Measurements from ENCODE around the gene RPL31. TPM values are rescaled to one million over a fixed set of nuclear protein-coding genes. Genes with fewer than 3 reads are reported as not detected.
A peak's percentile ranks its signal among the peaks of the same experiment; 100 is the strongest.

Gene RPL31
- total RNA-seq, 1 donor from 2014 or later, result 1,129 TPM

- H3K79me2 ChIP-seq (ENCODE audit: insufficient read depth, low read length), result no peaks in the 10 kb centered on the region
- Mint-ChIP-seq H3K36me3 (ENCODE audit: low read depth, unreplicated experiment) (peaks cover 2% of the 10 kb centered on the region), H3K4me1 (ENCODE audit: low read depth, unreplicated experiment) (no peaks in the 10 kb centered on the region), H3K4me3 (ENCODE audit: unreplicated experiment) (no peak overlapping the region), H3K27ac (ENCODE audit: unreplicated experiment) (no peak overlapping the region), H3K27me3 (ENCODE audit: low read depth, unreplicated experiment) (peaks cover 2% of the 10 kb centered on the region), H3K9me3 (ENCODE audit: unreplicated experiment) (peaks cover 2% of the 10 kb centered on the region)
- H3K4me3 ChIP-seq (ENCODE audit: insufficient read depth, low read depth, low read length), result no peak overlapping the region
- FAIRE-seq, result no peak
- no peak overlapping the region for H2AFZ ChIP-seq (ENCODE audit: low read depth, low read length)
- H3K27ac ChIP-seq (ENCODE audit: low read depth, low read length), result no peak overlapping the region
- H3K27me3 ChIP-seq (ENCODE audit: insufficient read depth, low read length), result no peaks in the 10 kb centered on the region
- H4K20me1 ChIP-seq (ENCODE audit: insufficient read depth, low read length), result no peaks in the 10 kb centered on the region
- no peaks in the 10 kb centered on the region for H3K9me3 ChIP-seq (ENCODE audit: insufficient read depth, low read depth, low read length)
- TF ChIP-seq CTCF (IDR thresholded peaks at IDR 0.05; ENCODE audit: insufficient read depth, low read depth, low read length), result no peak
- TF ChIP-seq EZH2 (IDR thresholded peaks at IDR 0.05; ENCODE audit: insufficient read depth, low read length), result no peak
- no peak for DNase-seq (ENCODE audit: low read depth)
- H3K4me2 ChIP-seq (ENCODE audit: low read length), result no peak overlapping the region
- no peaks in the 10 kb centered on the region for H3K36me3 ChIP-seq (ENCODE audit: insufficient read depth, low read length)
- H3K4me1 ChIP-seq (ENCODE audit: insufficient read depth, low read length), result no peaks in the 10 kb centered on the region
- no peak overlapping the region for H3K9ac ChIP-seq (ENCODE audit: low read length)
Observed at GRCh38 chr2:101030866-101031554, 28.9 kb downstream of the RPL31 start.

GRCh38 chr2:101032084-101032776 lies 30.1 kb downstream of the RPL31 start:
- no peak for FAIRE-seq
- Histone ChIP-seq H2AFZ (ENCODE audit: low read depth, low read length) (no peak overlapping the region), H3K36me3 (ENCODE audit: insufficient read depth, low read length) (no peaks in the 10 kb centered on the region), H3K4me3 (ENCODE audit: insufficient read depth, low read depth, low read length) (no peak overlapping the region), H3K4me2 (ENCODE audit: low read length) (no peak overlapping the region), H3K27me3 (ENCODE audit: insufficient read depth, low read length) (no peaks in the 10 kb centered on the region), H3K27ac (ENCODE audit: low read depth, low read length) (no peak overlapping the region), H3K9ac (ENCODE audit: low read length) (no peak overlapping the region), H3K4me1 (ENCODE audit: insufficient read depth, low read length) (no peaks in the 10 kb centered on the region), H4K20me1 (ENCODE audit: insufficient read depth, low read length) (no peaks in the 10 kb centered on the region), H3K79me2 (ENCODE audit: insufficient read depth, low read length) (no peaks in the 10 kb centered on the region), H3K9me3 (ENCODE audit: insufficient read depth, low read depth, low read length) (no peaks in the 10 kb centered on the region)
- Mint-ChIP-seq H3K27ac (ENCODE audit: unreplicated experiment) (no peak overlapping the region), H3K9me3 (ENCODE audit: unreplicated experiment) (peaks cover 2% of the 10 kb centered on the region), H3K36me3 (ENCODE audit: low read depth, unreplicated experiment) (peaks cover 2% of the 10 kb centered on the region), H3K4me1 (ENCODE audit: low read depth, unreplicated experiment) (no peaks in the 10 kb centered on the region), H3K4me3 (ENCODE audit: unreplicated experiment) (no peak overlapping the region), H3K27me3 (ENCODE audit: low read depth, unreplicated experiment) (peaks cover 2% of the 10 kb centered on the region)
- no peak for DNase-seq (ENCODE audit: low read depth)
- TF ChIP-seq CTCF (IDR thresholded peaks at IDR 0.05; ENCODE audit: insufficient read depth, low read depth, low read length), result no peak
- no peak for TF ChIP-seq EZH2 (IDR thresholded peaks at IDR 0.05; ENCODE audit: insufficient read depth, low read length)

- Mint-ChIP-seq H3K4me1 (ENCODE audit: low read depth, unreplicated experiment) (peaks cover 2% of the 10 kb centered on the region), H3K9me3 (ENCODE audit: unreplicated experiment) (no peaks in the 10 kb centered on the region), H3K4me3 (ENCODE audit: unreplicated experiment) (no peak overlapping the region), H3K27ac (ENCODE audit: unreplicated experiment) (no peak overlapping the region), H3K36me3 (ENCODE audit: low read depth, unreplicated experiment) (no peaks in the 10 kb centered on the region), H3K27me3 (ENCODE audit: low read depth, unreplicated experiment) (peaks cover 2% of the 10 kb centered on the region)
- no peak overlapping the region for H3K27ac ChIP-seq (ENCODE audit: low read depth, low read length)
- FAIRE-seq, result no peak
- H2AFZ ChIP-seq (ENCODE audit: low read depth, low read length), result no peak overlapping the region
- H3K36me3 ChIP-seq (ENCODE audit: insufficient read depth, low read length), result no peaks in the 10 kb centered on the region
- H3K27me3 ChIP-seq (ENCODE audit: insufficient read depth, low read length), result no peaks in the 10 kb centered on the region
- H3K79me2 ChIP-seq (ENCODE audit: insufficient read depth, low read length), result no peaks in the 10 kb centered on the region
- TF ChIP-seq EZH2 (IDR thresholded peaks at IDR 0.05; ENCODE audit: insufficient read depth, low read length), result no peak
- peak; percentile 49 for TF ChIP-seq CTCF (IDR thresholded peaks at IDR 0.05; ENCODE audit: insufficient read depth, low read depth, low read length)
- no peaks in the 10 kb centered on the region for H3K9me3 ChIP-seq (ENCODE audit: insufficient read depth, low read depth, low read length)
- H3K4me1 ChIP-seq (ENCODE audit: insufficient read depth, low read length), result no peaks in the 10 kb centered on the region
- H3K4me3 ChIP-seq (ENCODE audit: insufficient read depth, low read depth, low read length), result no peak overlapping the region
- H3K9ac ChIP-seq (ENCODE audit: low read length), result no peak overlapping the region
- DNase-seq (ENCODE audit: low read depth), result peak; percentile 6
- no peaks in the 10 kb centered on the region for H4K20me1 ChIP-seq (ENCODE audit: insufficient read depth, low read length)
- no peak overlapping the region for H3K4me2 ChIP-seq (ENCODE audit: low read length)
Observed at GRCh38 chr2:101036562-101036961, 34.5 kb downstream of the RPL31 start.
